ENCODE measurements around the gene HS6ST3.

HS6ST3 gene

GRCh38 chr13:96806746-96807145 is 716.8 kb downstream of the HS6ST3 start:
- no peak for DNase-seq (ENCODE audit: low read depth, low spot score)
- TF ChIP-seq POLR2AphosphoS5 (IDR thresholded peaks at IDR 0.05; ENCODE audit: borderline replicate concordance, low read depth, low read length) (no peak), EZH2 (IDR thresholded peaks at IDR 0.05) (no peak), FOXP2 (optimal IDR thresholded peaks at IDR 0.05; ENCODE audit: control extremely low read depth, extremely low read length, insufficient read depth) (no peak)

DNA sequence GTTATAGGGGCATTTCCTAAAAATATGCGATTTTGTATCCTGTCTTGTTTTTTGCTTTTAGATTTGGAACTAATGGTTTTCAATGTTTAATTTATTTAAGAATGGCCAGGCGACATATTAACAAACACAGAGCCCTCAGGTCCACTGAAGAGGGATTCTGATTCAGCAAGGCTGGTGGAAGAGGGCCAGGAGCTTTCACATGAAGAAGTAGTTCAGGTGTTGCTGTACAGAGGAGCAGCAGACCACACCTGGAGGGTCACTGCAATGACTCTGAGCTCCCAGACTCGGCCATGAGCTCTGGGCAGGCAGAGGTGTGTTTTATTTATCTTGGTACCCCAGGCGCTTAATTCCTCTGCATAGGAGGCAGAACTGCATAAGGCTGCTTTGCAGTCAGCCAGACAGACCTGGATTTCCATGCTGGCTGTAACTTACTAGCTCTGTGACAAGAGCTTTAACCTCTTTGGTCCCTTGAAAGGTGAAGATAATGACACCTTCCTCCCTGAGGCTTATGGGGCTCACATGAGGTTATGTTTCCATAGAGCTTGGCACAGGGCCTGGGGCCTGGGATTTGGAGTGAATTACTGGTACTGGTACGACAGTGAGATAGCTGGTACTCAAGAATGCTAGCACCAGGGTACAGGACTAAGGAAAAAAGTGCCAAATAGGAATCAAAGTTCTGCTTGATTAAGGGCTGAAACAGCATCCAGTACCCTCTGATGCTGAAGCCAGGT is 719.6 kb downstream of the HS6ST3 start:
- no peak overlapping the region for H3K4me3 ChIP-seq
- no peak for DNase-seq (ENCODE audit: low read depth, low spot score)
- TF ChIP-seq EZH2 (IDR thresholded peaks at IDR 0.05): no peak
- TF ChIP-seq FOXP2 (optimal IDR thresholded peaks at IDR 0.05; ENCODE audit: control extremely low read depth, extremely low read length, insufficient read depth): no peak
- no peak for TF ChIP-seq POLR2AphosphoS5 (IDR thresholded peaks at IDR 0.05; ENCODE audit: borderline replicate concordance, low read depth, low read length)

More at GRCh38 chr13:96806746-96807145, 716.8 kb downstream of the HS6ST3 start:
- no peak overlapping the region for H3K27ac ChIP-seq
- H3K36me3 ChIP-seq (ENCODE audit: insufficient read depth, low read length): no peaks in the 10 kb centered on the region
- no peak overlapping the region for H3K4me3 ChIP-seq
- H3K9ac ChIP-seq (ENCODE audit: insufficient read length): no peak overlapping the region
- H3K9me3 ChIP-seq (ENCODE audit: low read depth, low read length): no peaks in the 10 kb centered on the region

GRCh38 chr13:96810104-96810503 is 720.2 kb downstream of the HS6ST3 start:
- Histone ChIP-seq H3K9me3 (ENCODE audit: low read depth, low read length) (no peaks in the 10 kb centered on the region), H3K9ac (ENCODE audit: insufficient read length) (no peak overlapping the region), H3K36me3 (ENCODE audit: insufficient read depth, low read length) (no peaks in the 10 kb centered on the region), H3K27ac (no peak overlapping the region), H3K4me3 (no peak overlapping the region)
- TF ChIP-seq FOXP2 (optimal IDR thresholded peaks at IDR 0.05; ENCODE audit: control extremely low read depth, extremely low read length, insufficient read depth) (no peak), EZH2 (IDR thresholded peaks at IDR 0.05) (no peak), POLR2AphosphoS5 (IDR thresholded peaks at IDR 0.05; ENCODE audit: borderline replicate concordance, low read depth, low read length) (no peak)
- no peak for DNase-seq (ENCODE audit: low read depth, low spot score)

More for the DNA sequence above, 719.6 kb downstream of the HS6ST3 start:
- Histone ChIP-seq H3K36me3 (ENCODE audit: insufficient read depth, low read length) (no peaks in the 10 kb centered on the region), H3K9ac (ENCODE audit: insufficient read length) (no peak overlapping the region), H3K27ac (no peak overlapping the region), H3K9me3 (ENCODE audit: low read depth, low read length) (no peaks in the 10 kb centered on the region)

DNA sequence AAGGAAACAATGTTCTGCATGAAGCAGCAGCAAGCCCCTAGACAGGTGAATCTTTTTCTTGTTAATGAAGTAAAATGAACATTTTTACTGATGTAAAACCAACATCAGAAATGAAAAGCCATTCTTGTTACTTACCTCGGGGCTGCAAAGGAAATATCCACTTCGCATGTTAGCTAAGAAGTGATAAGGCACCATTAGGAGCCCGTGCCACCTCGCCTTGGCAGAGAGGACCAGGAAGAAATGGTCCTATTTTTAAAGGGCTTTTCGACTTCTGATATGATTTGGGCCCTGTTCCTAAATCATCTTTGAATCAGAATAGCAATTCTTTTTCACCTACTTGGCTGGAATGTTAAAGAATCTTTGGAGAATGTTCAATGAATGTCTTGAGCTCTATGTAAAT is 721.1 kb downstream of the HS6ST3 start:
- Histone ChIP-seq H3K9me3 (ENCODE audit: low read depth, low read length) (no peaks in the 10 kb centered on the region), H3K36me3 (ENCODE audit: insufficient read depth, low read length) (no peaks in the 10 kb centered on the region), H3K4me3 (no peak overlapping the region), H3K9ac (ENCODE audit: insufficient read length) (no peak overlapping the region), H3K27ac (no peak overlapping the region)
- TF ChIP-seq EZH2 (IDR thresholded peaks at IDR 0.05) (no peak), FOXP2 (optimal IDR thresholded peaks at IDR 0.05; ENCODE audit: control extremely low read depth, extremely low read length, insufficient read depth) (no peak), POLR2AphosphoS5 (IDR thresholded peaks at IDR 0.05; ENCODE audit: borderline replicate concordance, low read depth, low read length) (no peak)
- no peak for DNase-seq (ENCODE audit: low read depth, low spot score)

DNA sequence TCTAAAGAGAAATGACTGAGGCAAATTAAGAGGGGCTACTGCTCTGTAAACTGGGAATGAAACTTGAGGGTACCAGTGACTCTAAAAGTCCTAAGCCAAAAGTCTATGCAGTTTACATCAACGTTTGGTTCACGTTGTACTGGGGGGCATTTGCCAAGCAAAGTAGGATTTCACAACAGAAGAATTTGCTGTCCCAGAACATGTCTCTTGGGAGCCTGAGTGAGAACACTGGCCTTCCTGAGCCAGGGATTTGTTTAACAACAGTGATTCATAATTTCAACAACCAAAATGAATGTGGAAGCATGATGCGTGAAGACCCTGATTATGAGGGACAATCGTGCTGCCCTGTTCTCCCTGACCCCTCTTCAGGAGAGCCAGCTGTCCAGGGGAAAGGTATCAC is 726.4 kb downstream of the HS6ST3 start:
- DNase-seq (ENCODE audit: low read depth, low spot score): no peak
- H3K27ac ChIP-seq: no peak overlapping the region
- no peaks in the 10 kb centered on the region for H3K9me3 ChIP-seq (ENCODE audit: low read depth, low read length)
- H3K9ac ChIP-seq (ENCODE audit: insufficient read length): no peak overlapping the region
- no peak overlapping the region for H3K4me3 ChIP-seq
- no peaks in the 10 kb centered on the region for H3K36me3 ChIP-seq (ENCODE audit: insufficient read depth, low read length)
- TF ChIP-seq POLR2AphosphoS5 (IDR thresholded peaks at IDR 0.05; ENCODE audit: borderline replicate concordance, low read depth, low read length): no peak
- no peak for TF ChIP-seq EZH2 (IDR thresholded peaks at IDR 0.05)
- TF ChIP-seq FOXP2 (optimal IDR thresholded peaks at IDR 0.05; ENCODE audit: control extremely low read depth, extremely low read length, insufficient read depth): no peak

DNA sequence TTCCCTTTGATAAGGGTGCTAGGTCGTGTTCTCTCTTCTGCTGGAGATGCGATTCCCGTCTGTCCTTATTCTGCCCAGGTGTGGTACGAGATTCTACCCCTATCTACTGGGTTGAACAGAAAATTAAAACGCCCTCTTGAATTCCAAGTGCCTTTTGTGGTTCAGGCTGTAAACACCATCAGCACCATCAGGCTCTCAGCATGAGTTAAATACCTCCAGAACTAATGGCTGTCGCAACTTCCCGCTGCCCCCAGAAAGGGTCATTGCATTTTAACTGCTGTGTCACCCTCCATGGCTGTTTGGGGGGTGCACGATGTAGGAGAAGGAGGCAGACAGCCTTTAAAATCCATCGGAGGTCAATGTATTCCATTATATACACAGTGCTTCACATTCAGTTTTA is 727.0 kb downstream of the HS6ST3 start:
- no peak for DNase-seq (ENCODE audit: low read depth, low spot score)
- TF ChIP-seq EZH2 (IDR thresholded peaks at IDR 0.05) (no peak), POLR2AphosphoS5 (IDR thresholded peaks at IDR 0.05; ENCODE audit: borderline replicate concordance, low read depth, low read length) (no peak), FOXP2 (optimal IDR thresholded peaks at IDR 0.05; ENCODE audit: control extremely low read depth, extremely low read length, insufficient read depth) (no peak)
- Histone ChIP-seq H3K27ac (no peak overlapping the region), H3K4me3 (no peak overlapping the region), H3K9ac (ENCODE audit: insufficient read length) (no peak overlapping the region), H3K36me3 (ENCODE audit: insufficient read depth, low read length) (no peaks in the 10 kb centered on the region), H3K9me3 (ENCODE audit: low read depth, low read length) (no peaks in the 10 kb centered on the region)

DNA sequence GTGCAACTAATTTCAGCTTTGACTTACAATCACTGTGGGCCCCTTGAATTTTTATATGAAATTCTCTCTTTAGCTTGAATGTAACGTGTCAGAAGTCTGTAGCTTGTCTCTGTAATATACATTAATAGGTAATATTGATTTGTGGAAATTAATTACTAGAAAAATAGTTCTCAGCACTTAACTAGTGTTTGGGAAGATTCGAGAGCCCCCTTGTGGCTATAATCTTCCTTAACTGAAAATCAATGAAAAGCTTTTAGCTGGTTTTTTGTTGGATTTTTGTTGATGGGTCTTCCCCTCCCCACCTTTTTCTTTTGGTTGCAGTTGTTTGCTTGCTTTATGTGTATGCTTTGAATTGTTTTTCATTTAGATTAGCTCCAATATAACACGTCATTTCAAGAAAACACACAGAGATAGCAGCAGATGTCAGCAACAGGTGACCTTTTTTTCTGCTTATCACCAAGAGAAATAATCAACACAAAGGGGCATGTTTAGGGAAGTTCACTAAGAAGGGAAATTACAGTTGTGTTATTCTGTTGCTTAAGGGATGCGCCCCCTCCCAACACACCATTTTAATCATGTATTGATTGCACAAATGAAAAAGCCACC is 727.5 kb downstream of the HS6ST3 start:
- H3K9ac ChIP-seq (ENCODE audit: insufficient read length): no peak overlapping the region
- no peak overlapping the region for H3K4me3 ChIP-seq
- no peak overlapping the region for H3K27ac ChIP-seq
- no peak for DNase-seq (ENCODE audit: low read depth, low spot score)
- no peaks in the 10 kb centered on the region for H3K9me3 ChIP-seq (ENCODE audit: low read depth, low read length)
- no peak for TF ChIP-seq FOXP2 (optimal IDR thresholded peaks at IDR 0.05; ENCODE audit: control extremely low read depth, extremely low read length, insufficient read depth)
- no peak for TF ChIP-seq EZH2 (IDR thresholded peaks at IDR 0.05)
- no peak for TF ChIP-seq POLR2AphosphoS5 (IDR thresholded peaks at IDR 0.05; ENCODE audit: borderline replicate concordance, low read depth, low read length)
- H3K36me3 ChIP-seq (ENCODE audit: insufficient read depth, low read length): no peaks in the 10 kb centered on the region

DNA sequence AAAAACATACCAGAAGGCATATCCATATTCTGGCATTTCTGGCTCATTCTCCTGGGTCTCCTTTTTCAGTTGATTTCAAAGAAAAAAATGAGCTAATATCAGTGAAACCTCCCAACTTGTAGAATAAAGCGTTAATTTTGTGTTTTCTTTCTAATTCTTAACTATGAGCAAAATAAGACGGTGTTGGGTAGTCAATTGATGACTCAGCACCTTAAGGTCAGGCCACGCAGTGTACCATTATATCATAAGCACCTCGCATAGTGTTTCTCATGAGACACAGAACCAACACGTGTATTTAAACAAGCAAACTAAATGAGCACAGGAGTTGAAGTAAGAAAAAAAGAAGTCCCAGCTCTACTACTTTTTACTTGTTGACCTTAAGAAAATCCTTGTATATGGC is 729.5 kb downstream of the HS6ST3 start:
- H3K4me3 ChIP-seq: no peak overlapping the region
- no peaks in the 10 kb centered on the region for H3K36me3 ChIP-seq (ENCODE audit: insufficient read depth, low read length)
- no peak overlapping the region for H3K9ac ChIP-seq (ENCODE audit: insufficient read length)
- TF ChIP-seq POLR2AphosphoS5 (IDR thresholded peaks at IDR 0.05; ENCODE audit: borderline replicate concordance, low read depth, low read length): no peak
- no peak for TF ChIP-seq EZH2 (IDR thresholded peaks at IDR 0.05)
- TF ChIP-seq FOXP2 (optimal IDR thresholded peaks at IDR 0.05; ENCODE audit: control extremely low read depth, extremely low read length, insufficient read depth): no peak
- no peak for DNase-seq (ENCODE audit: low read depth, low spot score)
- no peak overlapping the region for H3K27ac ChIP-seq
- no peaks in the 10 kb centered on the region for H3K9me3 ChIP-seq (ENCODE audit: low read depth, low read length)
